ENCODE data around the gene ZMYM3. TPM values are rescaled to one million over a fixed set of nuclear protein-coding genes. Genes with fewer than 3 reads are reported as not detected.

Gene ZMYM3
- total RNA-seq, 1 donor from 2014 or later, result 78.1 TPM

- H3K27ac Mint-ChIP-seq (ENCODE audit: unreplicated experiment), result peak overlapping the region; percentile 64
- no peak for TF ChIP-seq CTCF (IDR thresholded peaks at IDR 0.05; ENCODE audit: unreplicated experiment)
These were observed 3.1 kb downstream of the ZMYM3 start for GRCh38 chrX:71250841-71251240.

GRCh38 chrX:71245159-71245558 lies 8.8 kb downstream of the ZMYM3 start:
- Mint-ChIP-seq H3K9me3 (ENCODE audit: unreplicated experiment) (no peaks in the 10 kb centered on the region), H3K27me3 (ENCODE audit: unreplicated experiment) (peaks cover under 1% of the 10 kb centered on the region), H3K4me1 (ENCODE audit: unreplicated experiment) (no peaks in the 10 kb centered on the region), H3K27ac (ENCODE audit: unreplicated experiment) (peak overlapping the region; percentile 52), H3K4me3 (ENCODE audit: unreplicated experiment) (peak overlapping the region; percentile 59), H3K36me3 (ENCODE audit: low read depth, unreplicated experiment) (peaks cover 51% of the 10 kb centered on the region)
- TF ChIP-seq CTCF (IDR thresholded peaks at IDR 0.05; ENCODE audit: unreplicated experiment), result no peak
- DNase-seq (ENCODE audit: low spot score), result no peak

More at GRCh38 chrX:71250841-71251240, 3.1 kb downstream of the ZMYM3 start:
- Mint-ChIP-seq H3K4me1 (ENCODE audit: unreplicated experiment) (peaks cover 14% of the 10 kb centered on the region), H3K4me3 (ENCODE audit: unreplicated experiment) (peak overlapping the region; percentile 73), H3K27me3 (ENCODE audit: unreplicated experiment) (peaks cover 2% of the 10 kb centered on the region), H3K9me3 (ENCODE audit: unreplicated experiment) (no peaks in the 10 kb centered on the region), H3K36me3 (ENCODE audit: low read depth, unreplicated experiment) (peaks cover 20% of the 10 kb centered on the region)
- no peak for DNase-seq (ENCODE audit: low spot score)

- peaks cover 55% of the 10 kb centered on the region for H3K36me3 Mint-ChIP-seq (ENCODE audit: low read depth, unreplicated experiment)
- TF ChIP-seq CTCF (IDR thresholded peaks at IDR 0.05; ENCODE audit: unreplicated experiment), result no peak
- DNase-seq (ENCODE audit: low spot score), result no peak
- no peaks in the 10 kb centered on the region for H3K4me1 Mint-ChIP-seq (ENCODE audit: unreplicated experiment)
- no peaks in the 10 kb centered on the region for H3K27me3 Mint-ChIP-seq (ENCODE audit: unreplicated experiment)
- no peak overlapping the region for H3K27ac Mint-ChIP-seq (ENCODE audit: unreplicated experiment)
- no peaks in the 10 kb centered on the region for H3K9me3 Mint-ChIP-seq (ENCODE audit: unreplicated experiment)
- no peak overlapping the region for H3K4me3 Mint-ChIP-seq (ENCODE audit: unreplicated experiment)
These were observed 9.4 kb downstream of the ZMYM3 start for GRCh38 chrX:71244359-71245128.

GRCh38 chrX:71241301-71241700 lies 12.6 kb downstream of the ZMYM3 start:
- peaks cover 48% of the 10 kb centered on the region for H3K36me3 Mint-ChIP-seq (ENCODE audit: low read depth, unreplicated experiment)
- no peak for TF ChIP-seq CTCF (IDR thresholded peaks at IDR 0.05; ENCODE audit: unreplicated experiment)
- no peaks in the 10 kb centered on the region for H3K4me1 Mint-ChIP-seq (ENCODE audit: unreplicated experiment)
- no peaks in the 10 kb centered on the region for H3K27me3 Mint-ChIP-seq (ENCODE audit: unreplicated experiment)
- peak overlapping the region; percentile 21 for H3K4me3 Mint-ChIP-seq (ENCODE audit: unreplicated experiment)
- no peaks in the 10 kb centered on the region for H3K9me3 Mint-ChIP-seq (ENCODE audit: unreplicated experiment)
- DNase-seq (ENCODE audit: low spot score), result no peak
- H3K27ac Mint-ChIP-seq (ENCODE audit: unreplicated experiment), result no peak overlapping the region

GRCh38 chrX:71239781-71240180 lies 14.2 kb downstream of the ZMYM3 start:
- H3K27ac Mint-ChIP-seq (ENCODE audit: unreplicated experiment), result no peak overlapping the region
- H3K9me3 Mint-ChIP-seq (ENCODE audit: unreplicated experiment), result no peaks in the 10 kb centered on the region
- no peak for DNase-seq (ENCODE audit: low spot score)
- H3K27me3 Mint-ChIP-seq (ENCODE audit: unreplicated experiment), result no peaks in the 10 kb centered on the region
- H3K4me1 Mint-ChIP-seq (ENCODE audit: unreplicated experiment), result no peaks in the 10 kb centered on the region
- TF ChIP-seq CTCF (IDR thresholded peaks at IDR 0.05; ENCODE audit: unreplicated experiment), result no peak
- H3K4me3 Mint-ChIP-seq (ENCODE audit: unreplicated experiment), result no peak overlapping the region
- H3K36me3 Mint-ChIP-seq (ENCODE audit: low read depth, unreplicated experiment), result peaks cover 38% of the 10 kb centered on the region
